C4-2B (cell line): ENCODE data around the gene NLRP12.
"Not testable (repeated sequence)": the region's sequence is repeated elsewhere in the genome, so short reads cannot be mapped to it uniquely, and the experiment has no call there.

Experiments
- H3K27ac ChIP-seq: fragments of 450-650 bp; 2 replicates; pipeline ENCODE4 v1.5.1; 2017
- CTCF ChIP-seq: fragments of 450-650 bp; conservative IDR thresholded peaks from 2 replicates; pipeline ENCODE4 v1.5.1; 2017; ENCODE audit warnings: mild to moderate bottlenecking
- ZFX ChIP-seq: fragments of 450-650 bp; IDR thresholded peaks from 2 replicates; pipeline ENCODE4 v1.6.1; 2017

NLRP12 gene

GRCh38 chr19:53768401-53768800 is 55.7 kb downstream of the NLRP12 start:
- no peak overlapping the region for H3K27ac ChIP-seq
- no peak for TF ChIP-seq CTCF
- TF ChIP-seq ZFX, result no peak

- H3K27ac ChIP-seq, result not testable (repeated sequence)
These were observed 65.1 kb downstream of the NLRP12 start for GRCh38 chr19:53758991-53759390.
